Prostate gland (tissue), 2 donors: ENCODE results near the gene ZFHX3. TPM values are rescaled to one million over a fixed set of nuclear protein-coding genes. Genes with fewer than 3 reads are reported as not detected.

Experiments used
- DNase-seq: peaks from one replicate; pipeline ENCODE4 v3.0.0-alpha.2; 2019; ENCODE audit warnings: low spot score
- H3K27ac ChIP-seq, 2 donors: fragments of 200-600 bp; sonication (generic); 2 replicates each; pipeline ENCODE4 v1.5.1; 2017 to 2019
- H3K27me3 ChIP-seq: fragments of 200-600 bp; sonication (generic); replicated peaks from 2 replicates; pipeline ENCODE4 v1.5.1; 2019; ENCODE audit not compliant: insufficient read depth
- H3K36me3 ChIP-seq, 2 donors: fragments of 200-600 bp; sonication (generic); 1 replicate in 1 of 2; 2 replicates in 1 of 2; pipeline versions ENCODE4 v1.5.1 to v1.8.1; 2017 to 2019
- H3K4me1 ChIP-seq: fragments of 200-600 bp; sonication (generic); replicated peaks from 2 replicates; pipeline ENCODE4 v1.5.1; 2019
- H3K4me3 ChIP-seq, 2 donors: fragments of 200-600 bp; sonication (generic); 2 replicates each; pipeline ENCODE4 v1.5.1; 2017 to 2019
- H3K9me3 ChIP-seq: fragments of 200-600 bp; sonication (generic); 2 replicates; pipeline ENCODE4 v1.5.1; 2017
- CTCF ChIP-seq, 4 experiments: fragments of 200-600 bp in 2 of 4; fragments of 450-650 bp in 2 of 4; sonication (generic) in 2 of 4; IDR thresholded peaks; 1 replicate in 3 of 4; 2 replicates in 1 of 4; pipeline ENCODE4 v1.5.1; 2016 to 2019; ENCODE audit warnings: antibody characterized with exemption in 4 of 4, mild to moderate bottlenecking in 2 of 4, moderate library complexity in 2 of 4
- POLR2A ChIP-seq: fragments of 450-650 bp; IDR thresholded peaks from one replicate; pipeline ENCODE4 v1.6.1; 2016; ENCODE audit warnings: antibody characterized with exemption, mild to moderate bottlenecking
- POLR2AphosphoS5 ChIP-seq: sonication (generic); formaldehyde crosslinking; IDR thresholded peaks from one replicate; pipeline ENCODE4 v1.6.1; 2017; ENCODE audit warnings: antibody characterized with exemption
- WGBS: methylation state at CpG from one replicate; pipeline ENCODE4 v1.1.5; 2018; 5-methylcytosine and 5-hydroxymethylcytosine counted together
- intact Hi-C: fragments of 100-400 bp; cut with DNase I; formaldehyde crosslinking; loops from one replicate; pipeline ENCODE4 v1.14.2; 2022
- total RNA-seq, 2 donors: library from RNA; depleted of rRNA; stranded (reverse); fragments of >200 nt; gene quantifications; one replicate each; pipeline ENCODE4 v1.1.0, GENCODE V29; 2016

Gene ZFHX3
- total RNA-seq, 2 donors from 2014 or later: 51.1 to 53.9 TPM

GRCh38 chr16:72793017-72793416 is 254.9 kb downstream of the ZFHX3 start:
- TF ChIP-seq CTCF (IDR thresholded peaks at IDR 0.05) (no peak), POLR2AphosphoS5 (no peak), POLR2A (no peak)
- no peak for DNase-seq
- no peak overlapping the region for H3K27ac ChIP-seq
- intact Hi-C loops: loop anchor here (10.0 kb wide), 1 partner anchor 128 kb away; no protein-coding TSS in a partner anchor
- H3K36me3 ChIP-seq: peaks cover 2 to 6% of the 10 kb centered on the region in 2 donors
- H3K4me1 ChIP-seq: no peaks in the 10 kb centered on the region
- no peaks in the 10 kb centered on the region for H3K27me3 ChIP-seq
- H3K9me3 ChIP-seq: no peaks in the 10 kb centered on the region
- no peak overlapping the region for H3K4me3 ChIP-seq
- WGBS: 97% methylated on average over 5 of the region's 5 CpGs

- no peaks in the 10 kb centered on the region for H3K36me3 ChIP-seq
- no peaks in the 10 kb centered on the region for H3K4me1 ChIP-seq
- H3K4me3 ChIP-seq: no peak overlapping the region
- H3K9me3 ChIP-seq: no peaks in the 10 kb centered on the region
- H3K27me3 ChIP-seq: no peaks in the 10 kb centered on the region
- intact Hi-C loops: loop anchor here (10.0 kb wide), 1 partner anchor 127 kb away; no protein-coding TSS in a partner anchor
- no peak for DNase-seq
- no peak for TF ChIP-seq POLR2A
- no peak for TF ChIP-seq POLR2AphosphoS5
- no peak for TF ChIP-seq CTCF (IDR thresholded peaks at IDR 0.05)
- H3K27ac ChIP-seq: no peak overlapping the region
Observed at GRCh38 chr16:72791786-72792185, 256.1 kb downstream of the ZFHX3 start.

GRCh38 chr16:72789921-72790320 is 258.0 kb downstream of the ZFHX3 start:
- Histone ChIP-seq H3K9me3 (no peaks in the 10 kb centered on the region), H3K36me3 (no peaks in the 10 kb centered on the region), H3K4me3 (no peak overlapping the region), H3K4me1 (no peaks in the 10 kb centered on the region), H3K27me3 (no peaks in the 10 kb centered on the region), H3K27ac (no peak overlapping the region)
- TF ChIP-seq POLR2AphosphoS5: no peak
- no peak for TF ChIP-seq POLR2A
- TF ChIP-seq CTCF (IDR thresholded peaks at IDR 0.05): no peak
- no peak for DNase-seq
- WGBS: 98% methylated on average over 5 of the region's 5 CpGs
- intact Hi-C loops: loop anchor here (5.0 to 10.0 kb wide), 2 partner anchors 125 to 262 kb away; no protein-coding TSS in a partner anchor

GRCh38 chr16:72789465-72789864 is 258.5 kb downstream of the ZFHX3 start:
- Histone ChIP-seq H3K4me3 (no peak overlapping the region), H3K27ac (no peak overlapping the region), H3K4me1 (no peaks in the 10 kb centered on the region), H3K9me3 (no peaks in the 10 kb centered on the region), H3K36me3 (no peaks in the 10 kb centered on the region), H3K27me3 (no peaks in the 10 kb centered on the region)
- WGBS: 93% methylated on average over 7 of the region's 7 CpGs
- no peak for TF ChIP-seq CTCF (IDR thresholded peaks at IDR 0.05)
- no peak for TF ChIP-seq POLR2A
- no peak for TF ChIP-seq POLR2AphosphoS5
- intact Hi-C loops: loop anchor here (5.0 kb wide), 1 partner anchor 263 kb away; no protein-coding TSS in a partner anchor
- no peak for DNase-seq

- intact Hi-C loops: loop anchor here (5.0 kb wide), 1 partner anchor 264 kb away; no protein-coding TSS in a partner anchor
- TF ChIP-seq POLR2A (no peak), POLR2AphosphoS5 (no peak), CTCF (IDR thresholded peaks at IDR 0.05) (no peak)
- Histone ChIP-seq H3K27ac (peak overlapping the region; percentile 78), H3K4me3 (peak overlapping the region in 1 of 2 donors; percentile 35), H3K9me3 (no peaks in the 10 kb centered on the region), H3K4me1 (no peaks in the 10 kb centered on the region), H3K36me3 (no peaks in the 10 kb centered on the region), H3K27me3 (no peaks in the 10 kb centered on the region)
- DNase-seq: no peak
- 84% methylated on average over 18 of the region's 18 CpGs for WGBS
Observed at GRCh38 chr16:72788269-72788809, 259.6 kb downstream of the ZFHX3 start.
